ENCODE data around the gene NPDC1. TPM values are rescaled to one million over a fixed set of nuclear protein-coding genes. Genes with fewer than 3 reads are reported as not detected.
A peak's percentile ranks its signal among the peaks of the same experiment; 100 is the strongest.

The NPDC1 gene
- total RNA-seq, 2 experiments from 2014 or later: 15.3 to 16.0 TPM

DNA sequence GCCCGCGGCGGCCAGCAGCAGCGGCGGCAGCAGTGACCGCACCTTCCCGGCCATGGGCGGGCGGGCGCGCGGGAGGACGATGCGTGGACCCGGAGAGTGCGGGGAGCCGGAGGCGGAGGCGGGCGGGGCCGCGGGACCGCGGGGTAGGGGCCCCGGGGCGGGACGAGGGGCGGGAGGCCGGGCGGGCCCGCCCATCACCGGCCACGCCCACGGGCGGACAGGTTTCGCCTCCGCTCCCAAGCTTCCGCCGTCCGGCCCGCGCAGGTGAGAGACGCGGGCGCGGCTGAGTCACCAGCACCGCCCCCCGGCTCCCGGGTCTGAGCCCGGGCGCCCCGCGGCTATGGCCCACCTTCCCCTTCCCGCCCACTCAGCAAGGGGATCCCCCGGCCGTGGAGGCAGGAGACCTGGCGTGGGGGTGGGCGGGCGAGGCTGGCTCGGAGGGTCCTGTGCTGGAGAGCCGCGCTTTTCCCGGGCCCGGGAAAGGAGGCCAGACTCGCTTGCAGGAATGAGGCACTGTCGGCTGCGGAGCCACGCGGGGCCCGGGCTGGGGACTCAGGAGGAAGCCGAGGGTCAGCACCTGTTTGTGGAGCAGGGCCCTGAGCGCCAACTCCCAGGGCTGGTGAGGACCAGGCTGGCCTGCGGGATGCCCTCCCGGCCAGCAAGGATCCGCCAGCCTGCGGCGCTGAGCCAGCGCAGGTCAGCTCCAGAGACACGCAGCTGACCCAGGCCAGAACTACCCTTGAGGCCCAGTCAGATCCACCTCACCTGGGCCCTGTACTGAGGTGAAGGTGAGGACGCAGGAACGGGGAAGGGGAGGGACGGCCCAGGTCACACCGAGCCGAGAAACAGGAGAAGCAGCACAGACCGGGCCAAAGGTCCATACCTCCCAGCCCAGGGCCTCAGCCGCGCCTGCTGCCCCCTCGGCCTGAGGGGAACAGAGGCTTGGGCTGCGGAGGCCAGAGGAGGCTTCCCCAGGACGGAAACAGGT is 8.3 kb upstream of the NPDC1 start, which contains the start of gene ENTPD2:
Gene ENTPD2 (minus strand): TSS at position 118 of the 988 bp plus-strand sequence. CDS start 64 bp downstream, at position 54.
- Mint-ChIP-seq H3K9me3 (no peaks in the 10 kb centered on the region), H3K27me3 (peaks cover 29% of the 10 kb centered on the region), H3K36me3 (ENCODE audit: low read depth) (no peaks in the 10 kb centered on the region), H3K27ac (no peak within 1 kb of the TSS), H3K4me1 (ENCODE audit: low read depth) (no peaks in the 10 kb centered on the region), H3K4me3 (no peak within 1 kb of the TSS)
- Histone ChIP-seq H3K4me1 (ENCODE audit: insufficient read depth, low read length) (peaks cover 26% of the 10 kb centered on the region), H3K27ac (ENCODE audit: low read depth in 1 of 2, low read length in 2 of 2) (no peak within 1 kb of the TSS), H3K36me3 (ENCODE audit: insufficient read depth, low read length) (no peaks in the 10 kb centered on the region), H3K9me3 (ENCODE audit: control insufficient read depth in 1 of 2, insufficient read depth in 1 of 2, low read length in 2 of 2) (peaks cover 0 to 34% of the 10 kb centered on the region in 2 experiments), H3K27me3 (ENCODE audit: control insufficient read depth in 1 of 2, insufficient read depth in 2 of 2, low read length in 2 of 2) (peaks cover 42 to 44% of the 10 kb centered on the region in 2 experiments), H3K4me3 (ENCODE audit: low read length) (no peak within 1 kb of the TSS)
- CTCF ChIA-PET: no interaction called here
- TF ChIP-seq, protein P1, sequence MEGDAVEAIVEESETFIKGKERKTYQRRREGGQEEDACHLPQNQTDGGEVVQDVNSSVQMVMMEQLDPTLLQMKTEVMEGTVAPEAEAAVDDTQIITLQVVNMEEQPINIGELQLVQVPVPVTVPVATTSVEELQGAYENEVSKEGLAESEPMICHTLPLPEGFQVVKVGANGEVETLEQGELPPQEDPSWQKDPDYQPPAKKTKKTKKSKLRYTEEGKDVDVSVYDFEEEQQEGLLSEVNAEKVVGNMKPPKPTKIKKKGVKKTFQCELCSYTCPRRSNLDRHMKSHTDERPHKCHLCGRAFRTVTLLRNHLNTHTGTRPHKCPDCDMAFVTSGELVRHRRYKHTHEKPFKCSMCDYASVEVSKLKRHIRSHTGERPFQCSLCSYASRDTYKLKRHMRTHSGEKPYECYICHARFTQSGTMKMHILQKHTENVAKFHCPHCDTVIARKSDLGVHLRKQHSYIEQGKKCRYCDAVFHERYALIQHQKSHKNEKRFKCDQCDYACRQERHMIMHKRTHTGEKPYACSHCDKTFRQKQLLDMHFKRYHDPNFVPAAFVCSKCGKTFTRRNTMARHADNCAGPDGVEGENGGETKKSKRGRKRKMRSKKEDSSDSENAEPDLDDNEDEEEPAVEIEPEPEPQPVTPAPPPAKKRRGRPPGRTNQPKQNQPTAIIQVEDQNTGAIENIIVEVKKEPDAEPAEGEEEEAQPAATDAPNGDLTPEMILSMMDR (IDR thresholded peaks at IDR 0.05): no peak
- POLR2A ChIA-PET: interaction anchor here (0.6 kb wide), 1 partner anchor 122 kb away, joined by 3 read pairs; no protein-coding TSS in a partner anchor
- DNase-seq (peak in 6 of 14 experiments; percentile 40 to 69 (median 62)), ATAC-seq (ENCODE audit: poor library complexity) (peak; percentile 67)
- intact Hi-C loops (cut with DNase I, micrococcal nuclease): no loop called here

GRCh38 chr9:137052998-137053943 is 7.3 kb upstream of the NPDC1 start:
- ATAC-seq (ENCODE audit: poor library complexity) (peak; percentile 31), DNase-seq (no peak)
- H3K9me3 Mint-ChIP-seq: no peaks in the 10 kb centered on the region
- peaks cover 48 to 53% of the 10 kb centered on the region in 2 experiments for H3K27me3 ChIP-seq (ENCODE audit: control insufficient read depth in 1 of 2, insufficient read depth in 2 of 2, low read length in 2 of 2)
- no peak overlapping the region for H3K27ac ChIP-seq (ENCODE audit: low read depth in 1 of 2, low read length in 2 of 2)
- H3K27me3 Mint-ChIP-seq: peaks cover 29% of the 10 kb centered on the region
- TF ChIP-seq, protein P1 (IDR thresholded peaks at IDR 0.05): no peak
- no peaks in the 10 kb centered on the region for H3K4me1 Mint-ChIP-seq (ENCODE audit: low read depth)
- no peak overlapping the region for H3K4me3 Mint-ChIP-seq
- ChIA-PET CTCF (no interaction called here), POLR2A (interaction anchor here (0.6 kb wide), 1 partner anchor 121 kb away, joined by 3 read pairs; no protein-coding TSS in a partner anchor)
- H3K4me3 ChIP-seq (ENCODE audit: low read length): no peak overlapping the region
- H3K4me1 ChIP-seq (ENCODE audit: insufficient read depth, low read length): peaks cover 28% of the 10 kb centered on the region
- H3K36me3 Mint-ChIP-seq (ENCODE audit: low read depth): no peaks in the 10 kb centered on the region
- peaks cover 0 to 37% of the 10 kb centered on the region in 2 experiments for H3K9me3 ChIP-seq (ENCODE audit: control insufficient read depth in 1 of 2, insufficient read depth in 1 of 2, low read length in 2 of 2)
- H3K36me3 ChIP-seq (ENCODE audit: insufficient read depth, low read length): no peaks in the 10 kb centered on the region
- no peak overlapping the region for H3K27ac Mint-ChIP-seq
- intact Hi-C loops (cut with DNase I, micrococcal nuclease): no loop called here

GRCh38 chr9:137052293-137052692 is 6.3 kb upstream of the NPDC1 start:
- intact Hi-C loops (cut with DNase I, micrococcal nuclease): no loop called here
- Mint-ChIP-seq H3K4me3 (no peak overlapping the region), H3K27ac (no peak overlapping the region), H3K36me3 (ENCODE audit: low read depth) (no peaks in the 10 kb centered on the region), H3K4me1 (ENCODE audit: low read depth) (no peaks in the 10 kb centered on the region), H3K27me3 (peaks cover 38% of the 10 kb centered on the region), H3K9me3 (no peaks in the 10 kb centered on the region)
- Histone ChIP-seq H3K36me3 (ENCODE audit: insufficient read depth, low read length) (no peaks in the 10 kb centered on the region), H3K27me3 (ENCODE audit: control insufficient read depth in 1 of 2, insufficient read depth in 2 of 2, low read length in 2 of 2) (peaks cover 58 to 63% of the 10 kb centered on the region in 2 experiments), H3K27ac (ENCODE audit: low read depth in 1 of 2, low read length in 2 of 2) (no peak overlapping the region), H3K4me3 (ENCODE audit: low read length) (no peak overlapping the region), H3K9me3 (ENCODE audit: control insufficient read depth in 1 of 2, insufficient read depth in 1 of 2, low read length in 2 of 2) (peaks cover 0 to 47% of the 10 kb centered on the region in 2 experiments), H3K4me1 (ENCODE audit: insufficient read depth, low read length) (peaks cover 28% of the 10 kb centered on the region)
- TF ChIP-seq, protein P1 (IDR thresholded peaks at IDR 0.05): no peak
- DNase-seq (no peak), ATAC-seq (ENCODE audit: poor library complexity) (no peak)
- ChIA-PET CTCF (no interaction called here), POLR2A (no interaction called here)
